Globus pallidus (tissue), 1 donor: ENCODE data around the gene HCST.
A peak's percentile ranks its signal among the peaks of the same experiment; 100 is the strongest.

Experiments
- DNase-seq: peaks from one replicate; pipeline ENCODE4 v3.0.0-alpha.2; 2015; ENCODE audit warnings: low spot score

The HCST gene

GRCh38 chr19:35901854-35902661 is at the start of gene HCST:
Gene HCST (plus strand): TSS chr19:35902529. CDS start chr19:35902594, 65 bp downstream.
- no peak for DNase-seq

- no peak for DNase-seq
Measured at GRCh38 chr19:35853038-35853756, 49.1 kb upstream of the HCST start.

- no peak for DNase-seq
Measured at GRCh38 chr19:35856546-35857149, 45.7 kb upstream of the HCST start, which contains the start of gene KIRREL2. Gene KIRREL2 (plus strand): TSS chr19:35856911. CDS start chr19:35857120, 209 bp downstream.

- no peak for DNase-seq
Measured at GRCh38 chr19:35858311-35858710, 44.0 kb upstream of the HCST start.

DNA sequence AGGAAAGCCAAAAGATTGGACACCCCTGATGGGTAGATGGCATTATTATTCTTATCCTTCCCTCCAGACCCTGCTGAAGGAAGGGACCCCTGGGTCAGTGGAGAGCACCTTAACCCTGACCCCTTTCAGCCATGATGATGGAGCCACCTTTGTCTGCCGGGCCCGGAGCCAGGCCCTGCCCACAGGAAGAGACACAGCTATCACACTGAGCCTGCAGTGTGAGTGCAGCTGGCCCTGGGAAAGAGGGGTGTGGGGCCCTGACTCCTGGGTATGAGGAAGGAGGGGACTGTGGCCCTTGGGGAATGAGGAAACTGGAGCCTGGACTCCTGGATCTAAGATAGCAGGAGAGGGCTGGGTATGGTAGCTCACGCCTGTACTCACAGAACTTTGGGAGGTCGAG is 42.9 kb upstream of the HCST start:
- DNase-seq, result no peak

- no peak for DNase-seq
Measured at GRCh38 chr19:35860436-35860817, 41.9 kb upstream of the HCST start.

DNA sequence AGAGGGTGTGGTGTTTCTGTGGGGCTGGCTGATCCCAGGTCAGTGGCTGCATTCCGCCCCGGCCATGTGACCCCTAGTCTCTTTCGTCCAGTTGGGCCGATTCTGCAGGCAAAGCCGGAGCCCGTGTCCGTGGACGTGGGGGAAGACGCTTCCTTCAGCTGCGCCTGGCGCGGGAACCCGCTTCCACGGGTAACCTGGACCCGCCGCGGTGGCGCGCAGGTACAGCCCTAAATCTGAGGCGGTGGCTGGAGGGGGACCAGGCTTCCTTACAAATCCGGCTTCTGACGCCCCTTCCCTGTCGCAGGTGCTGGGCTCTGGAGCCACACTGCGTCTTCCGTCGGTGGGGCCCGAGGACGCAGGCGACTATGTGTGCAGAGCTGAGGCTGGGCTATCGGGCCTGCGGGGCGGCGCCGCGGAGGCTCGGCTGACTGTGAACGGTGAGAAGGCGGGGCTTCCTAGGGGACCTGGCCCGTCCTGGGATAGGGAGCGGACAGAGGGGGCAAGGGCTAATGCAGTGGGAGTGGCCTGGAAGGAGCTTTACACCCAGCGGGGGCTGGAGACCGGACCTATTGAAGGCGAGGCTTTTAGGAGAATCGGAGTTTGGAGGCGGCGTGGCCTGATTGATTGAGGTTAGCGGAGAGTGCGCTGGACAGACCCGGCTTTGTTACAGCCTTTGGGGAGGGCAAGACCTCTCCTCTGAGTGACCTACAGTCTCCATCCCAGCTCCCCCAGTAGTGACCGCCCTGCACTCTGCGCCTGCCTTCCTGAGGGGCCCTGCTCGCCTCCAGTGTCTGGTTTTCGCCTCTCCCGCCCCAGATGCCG is 41.3 kb upstream of the HCST start:
- DNase-seq, result no peak

- DNase-seq, result no peak
Measured at GRCh38 chr19:35861640-35862160, 40.6 kb upstream of the HCST start.

DNA sequence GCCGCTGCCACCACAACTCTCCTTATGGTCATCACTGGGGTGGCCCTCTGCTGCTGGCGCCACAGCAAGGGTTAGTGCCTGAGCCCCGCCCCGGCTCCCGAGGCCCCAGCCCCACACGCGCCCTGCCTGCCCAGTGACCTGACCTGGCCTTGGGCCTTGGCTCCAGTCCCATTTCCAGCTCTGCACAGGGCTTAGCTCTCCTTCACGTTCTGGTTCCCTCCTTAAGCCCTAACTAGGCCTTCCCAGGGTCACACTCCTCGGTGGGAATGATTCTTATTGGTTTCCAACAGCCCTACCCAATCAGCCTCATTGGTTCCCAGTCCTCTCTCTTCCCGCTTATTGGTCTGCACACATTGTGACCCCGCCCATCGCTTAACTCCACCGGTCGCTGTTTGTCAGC is 39.8 kb upstream of the HCST start:
- no peak for DNase-seq

GRCh38 chr19:35863018-35863417 is 39.3 kb upstream of the HCST start:
- DNase-seq, result no peak

GRCh38 chr19:35868172-35868822 is 34.0 kb upstream of the HCST start, which contains the start of gene APLP1:
Gene APLP1 (plus strand): TSS chr19:35868574. CDS start chr19:35868637, 63 bp downstream.
- peak; percentile 94 for DNase-seq

GRCh38 chr19:35868823-35869326 is 33.5 kb upstream of the HCST start:
- DNase-seq, result no peak

DNA sequence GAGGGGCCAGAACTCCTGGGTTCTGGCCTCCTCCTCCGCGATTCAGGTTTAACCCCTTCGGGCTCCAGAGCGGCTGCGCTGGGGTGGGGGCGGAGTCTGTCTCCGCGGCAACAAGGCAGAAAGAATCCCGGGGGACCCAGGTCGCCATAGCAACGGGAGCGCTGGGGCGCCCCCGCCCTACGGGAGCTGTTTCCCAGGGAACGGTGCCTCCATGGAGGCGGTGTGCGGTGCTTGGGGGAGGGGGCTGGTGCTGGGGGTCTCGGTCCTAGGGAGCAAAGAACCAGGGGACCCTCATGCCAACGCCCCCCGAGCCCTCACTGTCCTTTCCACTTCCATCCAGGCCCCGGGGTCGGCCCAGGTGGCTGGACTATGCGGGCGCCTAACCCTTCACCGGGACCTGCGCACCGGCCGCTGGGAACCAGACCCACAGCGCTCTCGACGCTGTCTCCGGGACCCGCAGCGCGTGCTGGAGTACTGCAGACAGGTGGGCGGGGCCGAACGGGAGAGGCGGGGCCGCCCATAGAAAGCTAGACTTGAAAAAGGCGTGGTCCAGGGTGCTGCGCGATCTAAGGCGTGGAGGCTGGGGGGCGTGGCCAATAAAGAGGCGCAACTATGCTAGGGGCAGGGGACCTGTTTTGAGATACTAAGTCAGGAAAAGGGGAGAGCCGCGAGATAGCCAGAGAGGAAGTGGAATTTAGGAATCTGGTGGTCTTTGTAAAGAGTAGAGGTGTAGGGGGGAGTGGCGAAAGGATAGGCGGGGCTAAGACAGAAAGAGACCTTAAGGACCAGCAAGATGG is 32.8 kb upstream of the HCST start:
- peak; percentile 85 for DNase-seq

DNA sequence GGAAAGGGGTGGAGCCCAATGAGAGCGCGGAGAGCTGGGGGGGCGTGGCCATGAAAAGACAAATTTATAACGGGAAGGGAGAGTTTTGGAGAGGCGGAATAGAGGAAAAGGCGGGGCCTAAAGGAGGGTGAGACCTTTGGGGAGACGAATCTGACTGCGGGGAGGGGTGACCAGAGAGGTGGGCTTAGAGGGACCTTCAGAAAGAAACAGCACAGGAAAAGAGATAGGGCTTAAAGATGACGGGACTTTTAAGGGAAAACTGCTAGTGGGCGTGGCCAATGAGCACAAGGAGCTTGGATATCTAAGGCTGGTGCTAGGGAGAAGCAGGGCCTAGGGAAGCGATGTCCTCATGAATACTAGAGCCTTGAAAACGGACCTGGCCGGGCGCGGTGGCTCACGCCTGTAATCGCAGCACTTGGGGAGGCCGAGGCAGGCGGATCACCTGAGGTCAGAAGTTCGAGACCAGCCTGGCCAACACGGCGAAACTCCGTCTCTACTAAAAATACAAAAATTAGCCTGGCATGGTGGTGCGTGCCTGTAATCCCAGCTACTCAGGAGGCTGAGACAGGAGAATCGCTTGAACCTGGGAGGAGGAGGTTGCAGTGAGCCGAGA is 32.1 kb upstream of the HCST start:
- DNase-seq, result peak; percentile 37

- no peak for DNase-seq
Measured at GRCh38 chr19:35870798-35871197, 31.5 kb upstream of the HCST start.

- no peak for DNase-seq
Measured at GRCh38 chr19:35871611-35872010, 30.7 kb upstream of the HCST start.

GRCh38 chr19:35872180-35872579 is 30.1 kb upstream of the HCST start:
- no peak for DNase-seq

DNA sequence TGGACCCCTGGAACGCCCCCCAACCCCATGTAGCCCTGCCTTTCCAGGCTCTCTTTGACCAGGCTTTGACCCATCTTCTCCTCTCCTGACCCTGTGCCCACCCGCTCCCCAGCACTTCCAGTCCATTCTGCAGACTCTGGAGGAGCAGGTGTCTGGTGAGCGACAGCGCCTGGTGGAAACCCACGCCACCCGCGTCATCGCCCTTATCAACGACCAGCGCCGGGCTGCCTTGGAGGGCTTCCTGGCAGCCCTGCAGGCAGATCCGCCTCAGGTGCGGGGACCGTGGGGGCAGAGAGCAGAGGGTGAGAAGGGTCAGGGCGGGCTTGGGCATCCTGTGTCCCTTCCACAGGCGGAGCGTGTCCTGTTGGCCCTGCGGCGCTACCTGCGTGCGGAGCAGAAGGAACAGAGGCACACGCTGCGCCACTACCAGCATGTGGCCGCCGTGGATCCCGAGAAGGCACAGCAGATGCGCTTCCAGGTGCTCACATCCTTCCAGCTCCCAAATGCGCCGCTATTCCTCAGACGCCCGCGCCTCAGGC is 27.9 kb upstream of the HCST start:
- no peak for DNase-seq

DNA sequence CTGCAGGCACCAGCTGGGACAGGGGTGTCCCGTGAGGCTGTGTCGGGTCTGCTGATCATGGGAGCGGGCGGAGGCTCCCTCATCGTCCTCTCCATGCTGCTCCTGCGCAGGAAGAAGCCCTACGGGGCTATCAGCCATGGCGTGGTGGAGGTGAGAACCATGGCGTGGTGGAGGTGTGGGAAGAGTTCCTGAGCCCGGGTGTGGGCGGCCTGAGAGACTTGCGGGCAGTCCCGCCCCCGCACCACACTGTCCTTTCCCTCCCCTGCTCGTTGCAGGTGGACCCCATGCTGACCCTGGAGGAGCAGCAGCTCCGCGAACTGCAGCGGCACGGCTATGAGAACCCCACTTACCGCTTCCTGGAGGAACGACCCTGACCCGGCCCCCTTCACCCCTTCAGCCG is 23.3 kb upstream of the HCST start:
- no peak for DNase-seq
